Activated B cell treated with CpG ODN at 0.5 μM for 24 hours (primary cell): Measurements from ENCODE around the gene PTPRD. TPM values are rescaled to one million over a fixed set of nuclear protein-coding genes. Genes with fewer than 3 reads are reported as not detected.

Experiments used
- ATAC-seq: fragments of 200-7000 bp; cut with Tn5 transposase; one replicate; pipeline ENCODE4 v1.10.0; 2021; ENCODE audit warnings: low read depth, mild to moderate bottlenecking, moderate library complexity
- CTCF ChIA-PET: fragments of 350-600 bp; sonication (Branson Sonifier 250); formaldehyde crosslinking; loops from one replicate; lab custom pipeline; 2021; ENCODE audit warnings: antibody characterized with exemption; lab: Charles Lee
- POLR2A ChIA-PET: fragments of 350-600 bp; sonication (Branson Sonifier 250); formaldehyde crosslinking; loops from one replicate; lab custom pipeline; 2021; ENCODE audit warnings: antibody characterized with exemption; lab: Charles Lee
- DNase-seq: peaks from one replicate; pipeline ENCODE4 v3.0.0; 2022
- H3K27ac Mint-ChIP-seq: one replicate; pipeline ENCODE4 v1.8.0; 2020; ENCODE audit warnings: mixed read lengths
- H3K27me3 Mint-ChIP-seq: one replicate; pipeline ENCODE4 v1.8.0; 2021; ENCODE audit warnings: mixed read lengths
- H3K36me3 Mint-ChIP-seq: one replicate; pipeline ENCODE4 v1.8.0; 2021; ENCODE audit warnings: low read depth, mixed read lengths
- H3K4me1 Mint-ChIP-seq: one replicate; pipeline ENCODE4 v1.8.0; 2021; ENCODE audit warnings: mixed read lengths
- H3K4me3 Mint-ChIP-seq: one replicate; pipeline ENCODE4 v1.8.0; 2020; ENCODE audit warnings: mild to moderate bottlenecking, mixed read lengths
- H3K9me3 Mint-ChIP-seq: one replicate; pipeline ENCODE4 v1.8.0; 2020; ENCODE audit warnings: mixed read lengths
- intact Hi-C: fragments of 100-400 bp; cut with micrococcal nuclease; formaldehyde crosslinking; loops from one replicate; pipeline ENCODE4 v1.15.1; 2024
- total RNA-seq: library from RNA; stranded (reverse); gene quantifications from 2 replicates; pipeline ENCODE4 v1.2.3, GENCODE V29; 2022
- TF ChIP-seq, protein P1 (sequence below): fragments of 200-600 bp; IDR thresholded peaks from one replicate; pipeline ENCODE4 v1.8.0; 2022; ENCODE audit warnings: antibody characterized with exemption, mild to moderate bottlenecking

The PTPRD gene
- total RNA-seq, 1 donor from 2014 or later = 0.04 TPM

DNA sequence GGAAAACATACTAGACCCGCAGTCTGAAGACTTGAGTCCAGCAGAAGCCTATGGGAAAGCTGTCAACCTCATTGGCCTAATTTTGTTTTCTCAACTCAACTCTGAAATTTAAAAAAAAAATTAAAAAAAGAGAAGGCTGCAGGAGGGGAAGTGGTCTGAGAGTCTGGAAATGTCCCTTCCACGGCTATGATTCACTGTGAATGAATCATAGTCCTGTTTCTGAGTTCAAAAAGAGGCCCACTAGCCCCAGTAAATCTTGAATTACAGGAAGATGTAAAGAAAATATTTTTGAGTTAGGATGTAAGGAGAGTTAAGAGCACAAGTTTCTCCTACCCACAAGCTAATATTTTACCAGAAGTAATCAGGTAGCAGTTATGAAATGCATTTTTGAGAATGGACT, 2247.8 kb downstream of the PTPRD start:
- Mint-ChIP-seq H3K27ac (no peak overlapping the region), H3K27me3 (no peaks in the 10 kb centered on the region), H3K4me3 (no peak overlapping the region), H3K9me3 (no peaks in the 10 kb centered on the region), H3K4me1 (no peaks in the 10 kb centered on the region), H3K36me3 (no peaks in the 10 kb centered on the region)
- TF ChIP-seq, protein P1, sequence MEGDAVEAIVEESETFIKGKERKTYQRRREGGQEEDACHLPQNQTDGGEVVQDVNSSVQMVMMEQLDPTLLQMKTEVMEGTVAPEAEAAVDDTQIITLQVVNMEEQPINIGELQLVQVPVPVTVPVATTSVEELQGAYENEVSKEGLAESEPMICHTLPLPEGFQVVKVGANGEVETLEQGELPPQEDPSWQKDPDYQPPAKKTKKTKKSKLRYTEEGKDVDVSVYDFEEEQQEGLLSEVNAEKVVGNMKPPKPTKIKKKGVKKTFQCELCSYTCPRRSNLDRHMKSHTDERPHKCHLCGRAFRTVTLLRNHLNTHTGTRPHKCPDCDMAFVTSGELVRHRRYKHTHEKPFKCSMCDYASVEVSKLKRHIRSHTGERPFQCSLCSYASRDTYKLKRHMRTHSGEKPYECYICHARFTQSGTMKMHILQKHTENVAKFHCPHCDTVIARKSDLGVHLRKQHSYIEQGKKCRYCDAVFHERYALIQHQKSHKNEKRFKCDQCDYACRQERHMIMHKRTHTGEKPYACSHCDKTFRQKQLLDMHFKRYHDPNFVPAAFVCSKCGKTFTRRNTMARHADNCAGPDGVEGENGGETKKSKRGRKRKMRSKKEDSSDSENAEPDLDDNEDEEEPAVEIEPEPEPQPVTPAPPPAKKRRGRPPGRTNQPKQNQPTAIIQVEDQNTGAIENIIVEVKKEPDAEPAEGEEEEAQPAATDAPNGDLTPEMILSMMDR = no peak
- ATAC-seq = no peak
- ChIA-PET POLR2A (no interaction called here), CTCF (no interaction called here)
- intact Hi-C loops = no loop called here
- DNase-seq = no peak

DNA sequence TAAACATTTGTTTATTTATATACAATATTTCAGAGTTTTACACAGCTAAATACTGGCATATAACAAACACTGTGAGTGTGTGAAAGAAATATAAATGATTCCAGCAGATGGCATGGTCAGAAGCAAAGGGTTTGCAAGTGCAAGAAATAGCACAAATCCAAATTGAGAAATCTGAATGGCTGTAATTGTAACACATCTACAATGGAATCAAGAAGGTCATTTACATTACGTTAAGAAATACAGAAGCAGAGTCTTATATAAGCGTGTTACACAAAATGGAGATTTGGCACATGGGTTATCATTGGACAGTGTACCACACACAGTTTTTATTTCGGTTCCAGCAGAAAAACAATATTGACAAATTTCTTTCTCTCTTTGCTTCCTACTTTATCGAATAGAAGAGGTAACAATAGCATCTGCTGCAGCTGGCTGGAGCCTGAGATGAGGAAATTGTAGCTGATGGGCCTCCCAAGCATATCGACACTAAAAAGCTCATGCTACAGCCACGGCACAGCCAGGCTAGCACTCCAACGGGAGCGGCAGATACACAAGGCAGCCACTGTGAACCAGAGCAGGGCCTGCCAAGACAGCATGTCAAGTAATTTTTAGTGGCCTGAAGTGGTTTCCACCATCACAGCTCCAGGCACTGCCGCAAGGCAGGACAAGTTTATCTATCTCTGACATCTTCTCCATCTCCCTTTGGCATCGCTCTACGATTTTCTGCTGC, 2248.6 kb downstream of the PTPRD start:
- Mint-ChIP-seq H3K36me3 (no peaks in the 10 kb centered on the region), H3K9me3 (no peaks in the 10 kb centered on the region), H3K4me3 (no peak overlapping the region), H3K27me3 (no peaks in the 10 kb centered on the region), H3K27ac (no peak overlapping the region), H3K4me1 (no peaks in the 10 kb centered on the region)
- DNase-seq (no peak), ATAC-seq (no peak)
- TF ChIP-seq, protein P1 = no peak
- ChIA-PET CTCF (no interaction called here), POLR2A (no interaction called here)
- intact Hi-C loops = no loop called here

- no peaks in the 10 kb centered on the region for H3K27me3 Mint-ChIP-seq
- H3K4me1 Mint-ChIP-seq = no peaks in the 10 kb centered on the region
- no peaks in the 10 kb centered on the region for H3K9me3 Mint-ChIP-seq
- no peak overlapping the region for H3K27ac Mint-ChIP-seq
- intact Hi-C loops = no loop called here
- DNase-seq (no peak), ATAC-seq (no peak)
- CTCF ChIA-PET = no interaction called here
- no peak overlapping the region for H3K4me3 Mint-ChIP-seq
- no peaks in the 10 kb centered on the region for H3K36me3 Mint-ChIP-seq
- TF ChIP-seq, protein P1 = no peak
- POLR2A ChIA-PET = no interaction called here
Observed at GRCh38 chr9:8362250-8362649, 2250.6 kb downstream of the PTPRD start.

DNA sequence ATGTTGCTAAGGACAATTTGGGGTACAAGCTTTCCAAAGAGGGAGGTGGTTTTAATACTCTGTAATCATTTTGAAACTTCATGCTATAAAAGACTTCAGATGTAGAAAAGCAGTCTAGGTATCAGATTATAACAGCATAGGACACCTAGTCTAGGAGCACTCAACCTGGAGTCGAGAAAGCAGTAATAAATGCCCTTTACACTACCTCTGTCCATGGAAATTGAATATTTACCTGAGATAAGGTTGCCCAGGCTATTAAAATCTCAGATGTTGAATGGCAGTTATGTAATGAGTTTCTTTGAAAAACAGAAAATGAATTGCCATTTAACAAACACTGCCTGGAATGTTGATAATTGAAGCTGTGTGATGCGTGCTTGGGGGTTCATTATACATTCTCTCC, 2251.4 kb downstream of the PTPRD start:
- Mint-ChIP-seq H3K36me3 (no peaks in the 10 kb centered on the region), H3K27me3 (no peaks in the 10 kb centered on the region), H3K4me3 (no peak overlapping the region), H3K4me1 (no peaks in the 10 kb centered on the region), H3K27ac (no peak overlapping the region), H3K9me3 (no peaks in the 10 kb centered on the region)
- POLR2A ChIA-PET = no interaction called here
- CTCF ChIA-PET = no interaction called here
- TF ChIP-seq, protein P1 = no peak
- DNase-seq = no peak
- ATAC-seq = no peak
- intact Hi-C loops = no loop called here

- DNase-seq = no peak
- H3K4me1 Mint-ChIP-seq = no peaks in the 10 kb centered on the region
- TF ChIP-seq, protein P1 = no peak
- H3K27ac Mint-ChIP-seq = no peak overlapping the region
- no peak for ATAC-seq
- ChIA-PET CTCF (no interaction called here), POLR2A (no interaction called here)
- H3K27me3 Mint-ChIP-seq = no peaks in the 10 kb centered on the region
- no peak overlapping the region for H3K4me3 Mint-ChIP-seq
- intact Hi-C loops = no loop called here
- H3K36me3 Mint-ChIP-seq = no peaks in the 10 kb centered on the region
- H3K9me3 Mint-ChIP-seq = no peaks in the 10 kb centered on the region
Observed at GRCh38 chr9:8356406-8356805, 2256.4 kb downstream of the PTPRD start.
